Natural killer cell treated with Interleukin-12 subunit alpha and Interleukin-12 subunit beta and Interleukin-15 and Interleukin-18, amount 100 ng/mL, for 72 hours (primary cell): ENCODE measurements around the gene SNRNP48. TPM values are rescaled to one million over a fixed set of nuclear protein-coding genes. Genes with fewer than 3 reads are reported as not detected.

Experiments used
- ATAC-seq, 2 donors: fragments of 150-1000 bp; cut with Tn5 transposase in 1 of 2; sonication (Bioruptor Pico), chemical (Tn5 transposase) in 1 of 2; 2 replicates each; pipeline ENCODE4 v1.10.0; 2021
- DNase-seq: peaks from one replicate; pipeline ENCODE4 v3.0.0; 2022; ENCODE audit warnings: low spot score
- H3K27ac Mint-ChIP-seq, 2 donors: 1 replicate in 1 of 2; 2 replicates in 1 of 2; pipeline ENCODE4 v1.8.0; 2022; ENCODE audit warnings: mixed read lengths in 2 of 2, mild to moderate bottlenecking in 1 of 2, moderate library complexity in 1 of 2
- H3K27me3 Mint-ChIP-seq, 2 donors: 1 replicate in 1 of 2; 2 replicates in 1 of 2; pipeline ENCODE4 v1.8.0; 2022; ENCODE audit warnings: mixed read lengths in 2 of 2
- H3K36me3 Mint-ChIP-seq: one replicate; pipeline ENCODE4 v1.8.0; 2022; ENCODE audit warnings: mixed read lengths
- H3K4me1 Mint-ChIP-seq, 2 donors: 1 replicate in 1 of 2; 2 replicates in 1 of 2; pipeline ENCODE4 v1.8.0; 2022; ENCODE audit warnings: low read depth in 2 of 2, mixed read lengths in 2 of 2, mild to moderate bottlenecking in 1 of 2
- H3K4me3 Mint-ChIP-seq: one replicate; pipeline ENCODE4 v1.8.0; 2022; ENCODE audit warnings: mixed read lengths
- H3K9me3 Mint-ChIP-seq: 2 replicates; pipeline ENCODE4 v1.8.0; 2022; ENCODE audit warnings: mixed read lengths
- total RNA-seq, 2 donors: library from RNA; stranded (reverse); gene quantifications; one replicate each; pipeline ENCODE4 v1.2.3, GENCODE V29; 2022

Gene SNRNP48, protein sequence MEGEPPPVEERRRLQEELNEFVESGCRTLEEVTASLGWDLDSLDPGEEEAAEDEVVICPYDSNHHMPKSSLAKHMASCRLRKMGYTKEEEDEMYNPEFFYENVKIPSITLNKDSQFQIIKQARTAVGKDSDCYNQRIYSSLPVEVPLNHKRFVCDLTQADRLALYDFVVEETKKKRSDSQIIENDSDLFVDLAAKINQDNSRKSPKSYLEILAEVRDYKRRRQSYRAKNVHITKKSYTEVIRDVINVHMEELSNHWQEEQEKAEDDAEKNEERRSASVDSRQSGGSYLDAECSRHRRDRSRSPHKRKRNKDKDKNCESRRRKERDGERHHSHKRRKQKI
- total RNA-seq: 10 to 100 TPM; 14.1 to 16.8 TPM

DNA sequence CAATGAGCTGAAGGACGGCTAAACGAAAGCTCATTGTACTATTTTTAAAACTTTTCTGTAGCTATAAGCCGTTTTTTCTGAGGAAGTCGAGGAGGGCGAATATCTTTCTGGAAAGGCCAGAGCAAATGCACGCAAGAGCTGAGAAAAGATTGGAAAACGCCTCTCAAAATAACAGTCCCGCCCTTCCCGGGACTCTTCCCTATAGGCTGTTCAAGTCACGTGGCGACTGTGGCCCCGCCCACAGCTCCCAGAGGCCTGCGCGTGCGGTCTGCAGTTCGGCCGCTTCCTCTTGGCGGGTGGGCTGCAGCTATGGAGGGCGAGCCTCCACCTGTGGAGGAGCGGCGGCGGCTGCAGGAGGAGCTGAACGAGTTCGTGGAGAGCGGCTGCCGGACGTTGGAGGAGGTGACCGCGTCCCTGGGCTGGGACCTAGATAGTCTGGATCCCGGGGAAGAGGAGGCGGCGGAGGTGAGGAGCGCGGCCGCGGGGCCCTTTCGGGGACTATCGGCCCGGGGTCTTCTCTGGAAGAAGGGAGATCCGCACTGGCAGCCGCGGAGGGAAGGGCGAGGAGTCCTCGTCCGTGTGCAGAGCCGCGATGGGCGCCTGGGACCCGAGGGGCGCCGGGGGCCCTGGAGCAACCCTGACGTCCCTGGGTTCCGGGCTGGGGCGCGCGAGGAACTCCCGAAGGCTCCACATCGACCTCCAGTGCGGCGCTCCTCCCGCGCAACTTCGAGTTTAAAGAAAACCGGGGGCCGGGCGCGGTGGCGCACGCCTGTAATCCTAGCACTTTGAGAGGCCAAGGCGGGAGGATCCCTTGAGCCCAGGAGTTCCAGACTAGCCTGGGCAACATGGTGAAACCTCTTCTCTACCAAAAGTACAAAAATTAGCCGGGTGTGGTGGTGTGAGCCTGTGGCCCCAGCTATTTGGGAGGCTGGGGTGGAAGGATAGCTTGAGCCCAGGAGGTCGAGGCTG is at the start of gene SNRNP48:
Gene SNRNP48 (plus strand): TSS at position 250 of the 969 bp plus-strand sequence. CDS start 60 bp downstream, at position 310.
- peak; percentile 92 for DNase-seq

DNA sequence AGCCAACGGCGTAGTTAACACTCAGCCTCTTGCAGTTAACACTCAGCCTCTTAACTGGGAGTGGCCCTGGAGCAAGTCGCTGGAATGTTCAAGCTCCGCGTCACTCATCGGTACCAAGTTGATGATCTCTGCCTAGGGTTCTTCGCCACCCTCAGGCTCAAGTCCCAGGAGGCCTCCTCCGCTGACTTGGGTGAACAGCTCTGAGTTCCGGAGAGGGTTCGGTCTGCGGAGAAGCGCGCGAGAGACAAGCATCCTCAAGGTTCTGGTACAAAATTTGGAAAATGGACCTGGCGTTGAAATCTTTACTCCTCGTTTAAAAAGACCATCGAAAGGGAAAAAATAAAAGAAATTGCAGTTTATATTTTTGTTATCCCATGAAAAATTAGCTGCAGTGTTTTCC is 49.4 kb upstream of the SNRNP48 start:
- H3K4me3 Mint-ChIP-seq: peak overlapping the region; percentile 62
- H3K27ac Mint-ChIP-seq: no peak overlapping the region
- DNase-seq: no peak
- peaks cover 35 to 57% of the 10 kb centered on the region in 2 donors for H3K27me3 Mint-ChIP-seq
- H3K36me3 Mint-ChIP-seq: no peaks in the 10 kb centered on the region
- H3K9me3 Mint-ChIP-seq: no peaks in the 10 kb centered on the region
- H3K4me1 Mint-ChIP-seq: peaks cover 5 to 8% of the 10 kb centered on the region in 2 donors
- no peak for ATAC-seq

More for the DNA sequence above, at the start of gene SNRNP48:
- Mint-ChIP-seq H3K9me3 (no peaks in the 10 kb centered on the region), H3K36me3 (no peaks in the 10 kb centered on the region), H3K4me3 (peak within 1 kb of the TSS; percentile 96), H3K27me3 (peaks cover 0 to 2% of the 10 kb centered on the region in 2 donors), H3K4me1 (peaks cover 34 to 39% of the 10 kb centered on the region in 2 donors), H3K27ac (peak within 1 kb of the TSS; percentile 75 to 94)
- ATAC-seq: peak; percentile 100

DNA sequence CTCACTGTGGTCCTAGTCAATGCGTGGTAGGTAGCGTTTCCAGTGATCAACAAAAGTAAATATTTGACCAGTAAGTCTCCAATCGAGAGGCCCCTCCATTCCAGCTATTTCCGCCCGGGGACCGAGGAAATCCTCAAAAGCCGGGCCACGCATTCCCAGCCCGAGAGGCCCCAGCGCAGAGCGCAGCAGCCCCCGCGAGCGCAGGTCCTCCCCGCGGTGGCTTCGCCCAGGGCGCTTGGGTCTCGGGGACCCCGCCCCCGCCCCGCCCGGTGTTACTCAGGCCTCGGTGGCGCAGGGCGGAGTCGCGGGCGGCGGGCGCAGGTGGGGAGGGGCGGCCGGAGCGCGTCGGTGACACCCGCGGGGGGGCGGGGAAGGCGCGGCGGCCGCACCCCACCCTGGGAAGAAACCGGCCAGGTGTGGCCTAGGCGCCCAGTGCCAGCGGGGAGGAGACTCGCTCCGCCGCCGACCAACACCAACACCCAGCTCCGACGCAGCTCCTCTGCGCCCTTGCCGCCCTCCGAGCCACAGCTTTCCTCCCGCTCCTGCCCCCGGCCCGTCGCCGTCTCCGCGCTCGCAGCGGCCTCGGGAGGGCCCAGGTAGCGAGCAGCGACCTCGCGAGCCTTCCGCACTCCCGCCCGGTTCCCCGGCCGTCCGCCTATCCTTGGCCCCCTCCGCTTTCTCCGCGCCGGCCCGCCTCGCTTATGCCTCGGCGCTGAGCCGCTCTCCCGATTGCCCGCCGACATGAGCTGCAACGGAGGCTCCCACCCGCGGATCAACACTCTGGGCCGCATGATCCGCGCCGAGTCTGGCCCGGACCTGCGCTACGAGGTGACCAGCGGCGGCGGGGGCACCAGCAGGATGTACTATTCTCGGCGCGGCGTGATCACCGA is 48.6 kb upstream of the SNRNP48 start, which contains the start of gene DSP:
Gene DSP (plus strand): TSS at position 497 of the 890 bp plus-strand sequence. CDS start 245 bp downstream, at position 742.
- peaks cover 5 to 8% of the 10 kb centered on the region in 2 donors for H3K4me1 Mint-ChIP-seq
- peaks cover 41 to 64% of the 10 kb centered on the region in 2 donors for H3K27me3 Mint-ChIP-seq
- H3K4me3 Mint-ChIP-seq: peak within 1 kb of the TSS; percentile 62
- H3K9me3 Mint-ChIP-seq: no peaks in the 10 kb centered on the region
- no peaks in the 10 kb centered on the region for H3K36me3 Mint-ChIP-seq
- DNase-seq (no peak), ATAC-seq (peak; percentile 58 to 64)
- no peak within 1 kb of the TSS for H3K27ac Mint-ChIP-seq

DNA sequence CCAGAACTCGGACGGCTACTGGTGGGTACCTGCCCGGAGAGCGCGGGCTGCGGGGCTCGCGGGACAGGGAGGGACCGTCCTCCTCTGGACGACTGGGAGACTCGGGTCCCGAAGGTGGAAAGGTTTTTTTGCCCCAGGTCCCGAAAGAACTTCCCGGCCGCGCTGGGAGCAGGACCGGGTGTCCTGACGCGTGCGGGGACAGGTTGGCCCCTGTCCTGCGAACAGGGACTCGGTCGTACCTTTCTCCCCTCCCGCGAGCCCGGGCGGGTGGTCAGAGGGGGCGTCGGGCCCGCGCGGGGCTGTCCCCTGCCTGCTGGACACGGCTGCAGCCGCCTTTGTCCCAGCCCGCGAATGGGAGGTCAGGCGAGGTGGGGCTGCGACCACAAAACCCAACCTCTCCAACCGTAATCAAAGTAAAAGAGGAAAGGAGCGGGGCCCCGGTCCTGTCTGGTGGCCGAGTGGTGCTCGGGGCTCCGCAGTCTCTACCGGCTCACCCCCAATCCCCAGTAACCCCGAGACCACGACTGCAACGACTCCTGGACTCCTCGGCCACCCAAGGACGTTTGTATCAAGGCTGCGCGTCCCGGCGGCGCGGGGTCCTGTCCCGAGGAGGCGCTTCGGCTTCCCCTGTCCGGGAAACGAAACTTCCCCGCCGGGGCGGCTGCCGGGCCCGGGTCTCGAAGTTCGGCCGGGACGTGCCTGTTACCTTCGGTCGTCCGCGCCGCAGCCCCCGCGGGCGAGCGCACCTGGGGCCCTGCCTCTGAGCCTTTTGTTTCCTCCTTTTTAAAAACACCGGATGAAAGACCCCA is 47.7 kb upstream of the SNRNP48 start:
- DNase-seq: no peak

DNA sequence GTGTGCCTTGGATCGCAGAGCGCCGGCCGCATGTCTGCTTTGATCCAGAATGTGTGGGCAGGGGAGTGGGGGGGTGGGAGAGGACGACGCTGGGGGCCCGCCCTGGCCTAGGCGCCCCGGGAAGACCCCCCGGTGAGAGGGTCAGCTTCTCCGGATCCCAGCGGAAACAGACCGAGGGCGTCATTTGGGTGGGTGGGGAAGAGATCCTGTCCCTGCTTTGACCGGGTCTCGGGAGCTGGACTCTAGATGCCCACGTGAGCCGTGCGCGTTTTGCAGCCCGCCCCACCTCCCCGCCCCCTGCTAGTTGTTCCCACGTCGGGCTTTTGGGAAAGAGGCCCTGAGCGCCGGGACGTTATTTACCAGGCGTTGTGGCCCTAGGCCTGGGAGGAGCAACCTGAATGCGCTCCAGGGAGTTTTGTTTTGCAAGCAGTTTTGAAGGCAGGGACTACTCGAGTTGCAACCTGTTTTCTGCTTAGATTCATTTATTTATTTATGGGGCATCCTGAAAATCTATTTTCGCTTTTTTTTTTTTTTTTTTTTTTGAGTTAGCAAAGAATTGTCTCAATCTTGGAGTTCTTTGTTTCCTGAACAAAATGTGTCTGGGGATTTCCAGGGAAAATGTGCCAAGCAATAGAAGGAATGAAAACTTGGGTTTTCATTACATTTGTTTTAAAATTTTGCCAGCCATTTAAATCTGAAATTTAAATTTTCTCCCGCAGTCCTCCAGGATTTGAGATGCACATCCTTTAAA is 46.9 kb upstream of the SNRNP48 start:
- ATAC-seq (no peak), DNase-seq (no peak)
- no peaks in the 10 kb centered on the region for H3K36me3 Mint-ChIP-seq
- H3K27me3 Mint-ChIP-seq: peaks cover 38 to 57% of the 10 kb centered on the region in 2 donors
- no peak overlapping the region for H3K4me3 Mint-ChIP-seq
- no peaks in the 10 kb centered on the region for H3K9me3 Mint-ChIP-seq
- H3K4me1 Mint-ChIP-seq: peaks cover 5 to 8% of the 10 kb centered on the region in 2 donors
- no peak overlapping the region for H3K27ac Mint-ChIP-seq

More for the DNA sequence above, 47.7 kb upstream of the SNRNP48 start:
- Mint-ChIP-seq H3K9me3 (no peaks in the 10 kb centered on the region), H3K27me3 (peaks cover 39 to 64% of the 10 kb centered on the region in 2 donors), H3K4me1 (peaks cover 5 to 8% of the 10 kb centered on the region in 2 donors), H3K27ac (no peak overlapping the region), H3K4me3 (peak overlapping the region; percentile 59), H3K36me3 (no peaks in the 10 kb centered on the region)
- peak in 1 of 2 donors; percentile 36 for ATAC-seq

DNA sequence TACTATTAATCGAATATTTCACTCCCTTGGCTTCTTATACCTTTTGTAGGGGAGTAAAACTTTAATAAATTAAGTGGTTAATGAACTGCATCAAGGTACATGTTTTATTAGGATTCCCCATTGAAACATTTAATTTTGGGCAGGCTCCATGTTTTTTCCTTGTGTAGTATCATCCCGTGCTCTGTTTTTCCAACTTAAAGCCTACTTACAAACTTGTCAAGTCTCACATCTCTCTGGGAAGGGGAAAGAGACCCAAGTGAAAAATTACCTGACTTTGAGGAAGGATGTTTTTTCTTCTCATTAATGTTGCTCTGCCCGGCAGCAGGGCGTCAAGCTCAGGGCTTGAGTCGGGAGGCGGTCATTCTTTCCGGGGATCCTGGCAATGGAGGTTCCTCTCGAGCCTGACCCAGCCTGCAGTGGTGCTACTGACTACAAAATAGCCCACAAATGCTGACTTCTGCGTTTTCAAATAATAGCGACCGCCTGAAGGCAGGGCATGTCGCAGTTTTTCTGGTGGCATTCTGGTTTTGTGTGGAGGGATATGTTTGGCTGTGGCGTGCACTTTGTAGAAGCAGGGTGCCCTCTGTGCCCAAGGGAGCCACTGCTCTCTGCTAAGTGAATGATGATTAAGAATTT is 46.1 kb upstream of the SNRNP48 start:
- no peak overlapping the region for H3K27ac Mint-ChIP-seq
- peaks cover 5 to 8% of the 10 kb centered on the region in 2 donors for H3K4me1 Mint-ChIP-seq
- H3K36me3 Mint-ChIP-seq: no peaks in the 10 kb centered on the region
- no peak for DNase-seq
- H3K27me3 Mint-ChIP-seq: peaks cover 36 to 56% of the 10 kb centered on the region in 2 donors
- no peaks in the 10 kb centered on the region for H3K9me3 Mint-ChIP-seq
- ATAC-seq: no peak
- no peak overlapping the region for H3K4me3 Mint-ChIP-seq

DNA sequence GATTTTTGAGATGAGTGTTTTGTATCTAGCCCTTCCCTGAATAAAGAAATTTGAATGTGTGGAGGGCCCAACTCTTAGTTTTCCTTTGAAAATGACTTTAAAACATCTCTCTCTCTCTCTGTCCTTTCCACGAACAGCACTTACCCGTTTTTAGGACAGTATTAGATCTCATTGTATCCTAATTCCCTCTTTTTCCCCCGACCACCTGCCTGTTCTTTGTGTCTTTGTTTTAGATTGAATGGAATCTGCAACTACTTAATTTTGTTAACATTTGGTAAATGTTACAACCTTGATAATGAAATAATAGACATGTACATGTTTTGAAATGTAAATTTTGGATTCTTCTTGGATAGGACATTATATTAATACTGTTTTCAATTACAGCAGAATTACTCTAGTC is 45.4 kb upstream of the SNRNP48 start:
- peaks cover 36 to 57% of the 10 kb centered on the region in 2 donors for H3K27me3 Mint-ChIP-seq
- no peaks in the 10 kb centered on the region for H3K9me3 Mint-ChIP-seq
- ATAC-seq (no peak), DNase-seq (no peak)
- H3K4me3 Mint-ChIP-seq: no peak overlapping the region
- peaks cover 5 to 8% of the 10 kb centered on the region in 2 donors for H3K4me1 Mint-ChIP-seq
- no peaks in the 10 kb centered on the region for H3K36me3 Mint-ChIP-seq
- no peak overlapping the region for H3K27ac Mint-ChIP-seq

DNA sequence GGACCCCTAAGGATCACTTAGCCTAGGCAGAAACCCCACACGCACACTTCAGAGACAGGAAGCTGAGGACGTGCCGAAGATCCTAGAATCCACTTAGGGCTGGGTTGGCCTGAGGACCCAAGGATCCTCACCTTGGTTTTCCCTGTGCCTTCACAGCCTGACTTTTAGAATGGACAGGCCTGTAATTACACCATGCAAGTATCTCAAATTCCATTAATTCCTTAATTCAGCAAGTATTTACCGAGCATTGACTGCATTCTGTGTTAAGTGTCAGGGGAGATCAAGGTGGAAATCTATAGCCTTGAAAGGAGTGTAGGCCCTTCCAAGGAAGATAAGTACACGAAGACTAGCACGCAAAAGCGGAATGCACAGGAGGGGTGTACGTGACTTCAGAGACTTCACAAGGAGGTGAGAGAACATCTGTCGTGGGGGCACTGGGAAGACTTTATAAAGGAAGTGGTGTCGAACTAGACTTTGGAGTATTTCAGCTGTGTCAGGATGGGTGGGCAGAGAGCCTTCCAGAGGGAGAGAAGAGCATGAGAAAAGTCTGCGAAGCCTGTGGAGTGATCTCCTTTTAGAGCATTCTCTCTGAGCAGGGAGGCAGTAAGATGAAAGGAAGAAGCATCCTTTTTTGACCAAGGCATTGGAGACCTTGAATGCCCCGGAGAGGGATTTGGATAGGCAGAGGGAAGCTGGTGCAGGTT is 44.5 kb upstream of the SNRNP48 start:
- Mint-ChIP-seq H3K36me3 (no peaks in the 10 kb centered on the region), H3K4me1 (peaks cover 5 to 8% of the 10 kb centered on the region in 2 donors), H3K9me3 (no peaks in the 10 kb centered on the region), H3K27me3 (peaks cover 36 to 51% of the 10 kb centered on the region in 2 donors), H3K4me3 (no peak overlapping the region), H3K27ac (no peak overlapping the region)
- DNase-seq (no peak), ATAC-seq (no peak)

DNA sequence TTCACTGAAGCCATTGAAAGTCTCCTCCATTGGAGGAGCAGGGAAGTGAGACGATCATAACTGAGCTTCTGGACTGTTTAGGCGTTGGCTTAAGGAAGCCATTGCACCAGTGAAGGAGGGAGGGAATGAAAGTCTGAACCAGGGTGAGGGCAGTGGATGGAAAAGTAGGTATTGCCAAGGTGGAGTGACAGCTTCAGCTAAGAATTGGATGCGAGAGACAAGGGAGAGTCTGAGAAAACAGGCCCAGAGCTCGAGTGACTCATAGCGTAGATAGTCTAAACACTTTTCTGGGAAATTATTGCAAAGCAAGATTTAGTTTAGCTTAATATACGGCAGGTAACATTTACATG is 44.0 kb upstream of the SNRNP48 start:
- ATAC-seq: no peak
- Mint-ChIP-seq H3K4me1 (peaks cover under 1 to 3% of the 10 kb centered on the region in 2 donors), H3K27ac (no peak overlapping the region), H3K4me3 (no peak overlapping the region), H3K27me3 (peaks cover 31 to 46% of the 10 kb centered on the region in 2 donors), H3K36me3 (no peaks in the 10 kb centered on the region), H3K9me3 (no peaks in the 10 kb centered on the region)
- DNase-seq: no peak

DNA sequence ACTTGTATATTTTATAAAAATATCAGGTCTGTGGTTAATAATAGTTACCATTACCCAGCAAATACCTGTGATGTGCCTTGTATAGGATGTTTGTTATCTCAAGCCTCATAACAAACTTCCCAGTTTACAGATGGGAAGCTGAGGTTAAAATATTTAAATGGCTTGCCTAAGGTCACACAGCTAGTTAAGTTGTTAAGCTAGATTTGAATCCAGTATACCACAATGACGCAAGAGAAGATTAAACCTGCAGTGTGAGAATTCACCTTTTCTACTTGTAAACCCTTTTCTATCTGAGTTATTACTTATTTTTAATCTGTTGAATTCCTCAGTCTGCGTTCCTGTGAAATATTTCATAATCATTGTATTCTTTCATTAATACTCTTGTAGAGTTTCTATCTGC is 43.6 kb upstream of the SNRNP48 start:
- ATAC-seq: no peak
- H3K4me1 Mint-ChIP-seq: peaks cover 0 to 2% of the 10 kb centered on the region in 2 donors
- H3K27me3 Mint-ChIP-seq: peaks cover 30 to 44% of the 10 kb centered on the region in 2 donors
- H3K4me3 Mint-ChIP-seq: no peak overlapping the region
- no peak for DNase-seq
- no peaks in the 10 kb centered on the region for H3K36me3 Mint-ChIP-seq
- H3K27ac Mint-ChIP-seq: no peak overlapping the region
- no peaks in the 10 kb centered on the region for H3K9me3 Mint-ChIP-seq

DNA sequence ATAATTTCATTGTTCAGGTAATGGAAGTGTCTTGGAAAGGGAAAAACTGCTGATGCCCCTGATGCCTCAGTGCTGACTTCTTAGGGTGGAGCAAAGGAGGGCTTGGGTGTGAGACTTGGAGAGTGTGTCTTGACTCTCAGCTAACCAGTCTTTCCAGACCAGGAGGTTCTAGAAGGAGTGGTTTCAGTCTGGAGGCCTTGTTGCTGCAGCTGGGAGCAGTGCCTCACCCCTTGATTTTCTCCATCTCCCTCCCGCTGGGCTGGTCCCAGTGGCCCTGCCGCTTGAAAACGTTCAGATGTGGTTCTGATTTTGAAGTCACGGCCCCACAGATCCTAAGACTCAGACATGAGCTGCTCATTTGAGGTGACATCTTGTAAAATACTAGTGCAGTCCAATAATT is 43.1 kb upstream of the SNRNP48 start:
- Mint-ChIP-seq H3K27ac (no peak overlapping the region), H3K27me3 (peaks cover 28 to 44% of the 10 kb centered on the region in 2 donors), H3K4me3 (no peak overlapping the region), H3K36me3 (no peaks in the 10 kb centered on the region), H3K4me1 (no peaks in the 10 kb centered on the region), H3K9me3 (no peaks in the 10 kb centered on the region)
- ATAC-seq: no peak
- DNase-seq: no peak
